HG03378 (cell line): ENCODE results near the gene UGT1A1.

Experiments
- ATAC-seq: cut with Tn5 transposase; IDR thresholded peaks from one replicate; pipeline ENCODE4 v1.9.1; 2021; ENCODE audit warnings: mild to moderate bottlenecking, moderate library complexity; ENCODE audit not compliant: unreplicated experiment

UGT1A1 gene

DNA sequence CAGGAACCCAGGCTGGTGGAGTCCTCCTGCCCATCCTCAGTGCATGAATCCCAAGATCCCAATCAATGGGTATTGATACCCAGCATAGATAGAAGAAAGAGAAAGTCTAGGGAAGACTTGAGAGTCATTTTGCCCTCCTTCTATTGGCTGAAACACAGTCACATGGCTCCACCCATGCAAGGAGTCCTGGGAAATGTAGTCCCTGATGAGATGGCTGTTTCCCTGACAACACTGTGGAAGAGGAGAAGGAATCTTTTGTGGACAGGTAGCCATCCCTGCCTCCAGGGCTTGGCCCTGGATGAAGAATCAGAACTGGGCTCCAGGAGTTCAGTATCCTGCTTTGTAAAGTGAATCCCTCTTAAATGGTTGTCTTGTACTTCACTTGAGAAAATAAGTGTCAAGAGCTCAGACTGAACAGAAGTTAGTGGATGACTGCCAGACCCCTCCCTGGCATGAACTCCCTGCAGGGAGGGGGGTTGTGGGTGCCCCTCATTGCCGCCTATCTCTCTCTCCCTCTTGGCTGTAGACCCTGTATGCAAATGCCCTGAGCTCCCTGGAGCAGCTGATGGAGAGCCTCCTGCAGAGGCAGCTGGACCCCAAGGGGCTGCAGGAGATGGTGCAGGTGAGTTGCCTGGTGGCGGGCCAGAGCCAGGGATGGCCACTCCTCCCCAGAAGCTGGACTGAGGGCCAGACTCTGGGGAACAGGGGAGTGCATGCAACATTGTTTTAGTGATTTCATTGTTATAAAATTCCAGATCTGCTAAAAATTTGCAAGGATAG lies 54.2 kb downstream of the UGT1A1 start:
- ATAC-seq = no peak

- no peak for ATAC-seq
Measured at GRCh38 chr2:233815861-233816260, 55.8 kb downstream of the UGT1A1 start.

DNA sequence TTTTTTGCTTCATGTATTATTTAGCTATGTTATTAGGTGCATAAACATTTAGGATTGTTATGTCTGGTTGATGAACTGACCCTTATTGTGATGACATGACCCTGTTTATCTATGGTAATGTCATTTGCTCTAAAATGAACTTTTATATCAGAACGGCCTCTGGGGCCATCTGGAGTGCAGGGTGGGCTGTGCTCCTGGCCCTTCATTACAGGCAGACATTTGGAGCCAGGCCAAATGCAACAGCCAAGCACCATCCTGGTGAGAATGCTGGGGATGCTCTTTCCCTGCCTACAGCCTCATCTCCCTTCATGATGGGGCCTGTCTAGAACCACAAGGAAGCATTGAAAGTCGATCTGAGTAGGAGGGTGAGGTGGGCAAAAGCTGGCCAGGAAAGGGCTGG lies 56.3 kb downstream of the UGT1A1 start:
- ATAC-seq = no peak

- ATAC-seq = no peak
Measured at GRCh38 chr2:233816771-233817170, 56.7 kb downstream of the UGT1A1 start.

- ATAC-seq = no peak
Measured at GRCh38 chr2:233817361-233817911, 57.4 kb downstream of the UGT1A1 start.

GRCh38 chr2:233817995-233818638 lies 58.0 kb downstream of the UGT1A1 start:
- no peak for ATAC-seq

DNA sequence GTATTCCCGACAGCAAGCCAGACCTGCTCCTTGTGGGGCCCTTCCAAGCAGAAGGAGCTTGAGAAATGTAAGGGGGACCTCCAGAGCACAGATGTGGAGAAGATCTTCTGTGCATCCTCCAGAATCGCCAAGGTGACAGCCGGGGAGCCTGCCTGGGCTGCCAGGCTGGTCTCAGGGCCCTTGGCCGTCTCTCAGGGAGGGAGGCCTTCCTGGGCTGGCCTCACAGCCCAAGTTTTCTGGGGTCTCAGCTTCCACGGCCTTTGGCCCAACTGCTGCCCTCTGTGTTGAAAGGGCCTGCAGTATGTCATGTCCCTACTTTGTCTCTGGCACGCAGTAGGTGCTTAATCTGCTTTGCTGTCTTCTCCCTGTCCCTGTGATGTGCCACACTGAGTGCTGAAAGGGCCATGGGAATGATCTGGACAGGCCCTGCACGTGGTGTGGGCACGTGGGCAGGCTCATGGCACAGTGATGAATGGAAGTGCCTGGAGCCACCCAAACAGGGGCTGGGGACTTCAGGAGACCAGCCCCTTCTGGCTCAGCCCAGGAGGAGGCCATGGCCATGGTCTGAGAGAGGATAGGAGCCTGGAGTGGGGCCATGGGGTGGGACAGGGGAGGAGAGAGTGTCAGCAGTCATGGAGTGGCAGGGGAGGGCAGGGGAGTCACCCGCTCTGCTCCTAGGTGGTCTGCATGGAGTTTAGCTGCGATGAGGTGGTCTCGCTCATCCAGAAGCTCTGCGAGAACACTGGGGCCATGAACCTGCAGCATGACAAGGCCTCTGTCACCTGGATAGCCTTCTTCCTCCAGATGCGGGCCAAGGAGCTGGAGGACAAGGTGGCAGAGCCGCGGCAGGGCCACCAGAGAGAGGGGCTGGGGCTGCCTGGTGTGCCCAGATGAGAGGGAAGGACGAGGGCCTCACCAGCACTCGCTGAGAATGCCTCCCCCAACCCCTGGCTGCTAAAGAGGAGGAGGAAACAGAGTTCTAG lies 58.9 kb downstream of the UGT1A1 start:
- no peak for ATAC-seq

DNA sequence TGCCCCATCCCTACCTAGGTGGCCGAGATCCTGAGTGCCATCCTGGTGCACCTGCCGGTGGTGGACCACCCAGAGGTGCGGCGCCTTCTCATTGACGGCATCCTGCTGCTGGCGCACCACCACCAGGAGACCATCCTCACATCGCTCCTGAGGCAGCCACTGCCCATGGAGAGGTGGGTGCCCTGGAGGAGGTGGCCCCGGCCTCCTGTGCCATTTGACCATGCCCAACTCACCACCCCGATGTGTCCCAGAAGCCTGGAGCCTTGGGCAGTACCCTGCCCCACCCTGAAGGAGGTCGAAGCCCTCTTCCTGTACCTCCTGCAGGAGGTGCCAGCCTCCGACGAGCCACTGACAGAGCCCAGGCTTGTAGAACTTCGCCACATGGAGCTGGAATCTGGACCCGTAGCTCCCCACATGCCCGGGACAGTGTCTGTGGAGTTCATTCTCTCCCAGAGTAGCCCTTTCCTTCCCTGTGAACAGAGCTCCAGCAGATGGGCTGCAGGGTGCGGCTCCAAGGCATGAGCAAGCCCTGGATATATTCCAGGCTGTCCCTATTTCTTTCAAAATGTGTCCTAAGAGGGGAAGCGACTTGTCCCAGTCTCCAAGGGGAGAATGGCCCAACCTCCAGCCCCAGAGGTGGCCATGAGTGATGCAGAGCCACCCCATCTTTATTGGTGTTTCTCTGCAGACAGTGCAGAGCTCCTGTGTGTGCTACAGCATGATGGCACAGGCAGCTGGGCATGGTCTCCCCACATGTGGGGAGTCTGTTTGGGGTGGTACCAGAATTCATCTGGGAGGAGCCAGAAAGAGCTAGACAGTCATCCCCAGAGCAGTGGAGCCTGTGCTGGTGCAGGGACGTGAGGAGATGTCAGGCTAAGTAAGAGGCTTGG lies 60.1 kb downstream of the UGT1A1 start:
- ATAC-seq = no peak

DNA sequence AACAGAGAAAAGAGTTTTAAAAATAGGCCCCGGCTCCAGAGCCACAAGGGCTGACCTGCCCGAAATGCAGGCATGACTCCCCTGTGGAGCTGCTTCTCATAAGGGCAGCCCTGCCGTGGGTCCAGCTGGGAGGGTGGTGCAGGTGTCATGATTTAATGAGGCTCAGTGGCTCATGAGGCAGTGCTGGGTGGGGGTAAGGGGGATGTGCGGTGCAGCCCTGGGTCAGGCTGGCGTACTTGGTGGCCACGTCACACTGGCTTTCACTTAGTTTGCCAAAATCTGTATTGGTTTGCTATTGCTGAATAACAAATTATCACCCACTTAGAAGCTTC lies 60.7 kb downstream of the UGT1A1 start:
- ATAC-seq = no peak

DNA sequence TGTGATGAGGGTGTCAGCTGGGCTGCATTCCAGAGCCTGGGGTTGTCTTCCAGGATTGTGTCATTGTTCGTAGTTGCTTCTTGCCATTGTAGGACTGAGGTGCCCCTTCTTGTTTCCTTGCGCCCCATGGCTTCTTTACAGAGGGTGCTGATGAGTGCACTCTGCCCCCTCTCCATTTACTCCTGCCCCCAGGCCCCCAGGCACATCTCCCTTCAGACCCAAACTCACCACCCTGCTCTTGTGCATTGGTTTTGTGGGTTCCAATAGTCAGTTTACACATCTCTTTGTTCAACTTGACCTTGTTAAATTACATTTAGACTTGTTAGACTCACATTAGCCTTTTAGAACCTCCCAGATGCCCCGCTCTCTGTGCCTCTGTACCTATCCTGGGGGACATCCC lies 61.1 kb downstream of the UGT1A1 start:
- ATAC-seq = no peak

DNA sequence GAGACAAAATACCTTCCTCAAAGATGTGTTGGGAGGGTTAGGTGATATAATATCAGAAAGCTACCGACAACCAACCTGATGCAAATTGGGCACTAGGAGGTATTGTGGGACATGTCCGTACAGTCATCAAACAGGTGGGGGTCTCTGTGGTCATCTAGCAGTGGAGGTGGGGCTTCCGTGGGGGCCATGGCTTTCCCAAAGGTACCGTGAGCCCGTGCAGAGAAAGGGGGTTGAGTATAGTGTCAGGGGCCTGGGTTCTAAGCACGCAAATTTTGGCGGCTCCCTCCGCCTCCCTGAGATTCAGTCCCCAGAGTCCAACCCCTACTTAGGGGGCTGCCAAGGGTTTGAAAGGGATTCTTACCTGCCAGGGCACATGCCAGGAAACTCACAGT lies 61.6 kb downstream of the UGT1A1 start:
- ATAC-seq = no peak

DNA sequence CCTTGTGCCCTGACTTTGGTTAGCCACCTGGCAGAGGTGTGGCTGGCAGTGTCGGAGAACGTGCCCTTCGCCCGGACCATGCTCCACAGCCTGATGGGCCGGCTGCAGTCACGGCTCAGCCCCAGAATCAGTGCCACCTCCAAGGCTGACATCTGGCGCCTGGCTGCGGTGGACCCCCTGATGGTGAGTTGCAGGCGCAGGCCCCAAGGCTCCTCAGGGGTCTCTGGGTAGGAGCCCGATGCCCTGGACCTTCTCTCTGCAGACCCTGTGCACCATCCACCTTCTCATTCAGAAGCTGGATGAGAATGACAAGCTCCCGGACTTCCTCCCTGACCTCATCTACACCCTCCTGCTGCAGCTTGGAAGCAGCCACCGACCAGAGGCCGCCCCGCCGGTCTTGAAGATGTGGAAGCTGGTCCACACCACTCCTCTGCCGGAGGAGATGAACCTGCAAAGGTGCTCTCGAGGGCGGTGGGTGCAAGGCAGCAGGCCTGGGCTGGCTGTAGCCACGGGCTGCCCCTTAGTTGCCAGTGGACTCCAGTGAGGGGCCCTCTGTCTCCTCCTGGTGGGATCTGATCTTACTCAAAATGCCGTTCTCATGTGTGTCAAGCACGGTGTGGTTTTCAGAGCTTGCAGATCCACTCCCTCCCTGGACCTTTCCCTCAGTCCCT lies 62.2 kb downstream of the UGT1A1 start:
- ATAC-seq = no peak
